HepG2 (cell line): ENCODE results near the gene NEDD4. TPM values are rescaled to one million over a fixed set of nuclear protein-coding genes. Genes with fewer than 3 reads are reported as not detected.

Experiments used
- ATAC-seq: fragments of 200-7000 bp; cut with Tn5 transposase; 3 replicates; pipeline ENCODE4 v1.9.1; 2020; ENCODE audit warnings: mild to moderate bottlenecking, moderate library complexity
- BruUV-seq: library from RNA; stranded (reverse); fragments of 400-500 nt; replicated peaks from 2 replicates; lab custom pipeline; 2021; lab: Mats Ljungman, UMichigan
- CTCF ChIA-PET: fragments of 300-600 bp; formaldehyde crosslinking; extraction: SDS; loops from one replicate; lab custom pipeline; 2021; ENCODE audit warnings: low total read pairs, inconsistent platforms, low intra/inter-chr PET ratio; lab: Yijun Ruan, JAX
- POLR2A ChIA-PET: fragments of 350-600 bp; sonication (Branson Sonifier 250); formaldehyde crosslinking; loops from one replicate; lab custom pipeline; 2020; ENCODE audit warnings: antibody characterized with exemption, inconsistent platforms; lab: Yijun Ruan, JAX
- DNase-seq: peaks from one replicate; pipeline ENCODE4 v3.0.0-alpha.2; 2015; ENCODE audit warnings: low spot score
- FAIRE-seq: peaks from 3 replicates; lab custom pipeline; 2011; peaks lifted over from hg19 to GRCh38; lab: Jason Lieb, UNC
- H2AFZ ChIP-seq: one replicate; pipeline ENCODE4 v1.6.1; 2011; ENCODE audit warnings: low read length, inconsistent platforms
- H3K27ac ChIP-seq: fragments of 300-600 bp; 3 replicates; pipeline ENCODE4 v1.8.0; 2011; ENCODE audit warnings: mixed run types, mild to moderate bottlenecking, mixed read lengths, low read length, inconsistent platforms; ENCODE audit not compliant: insufficient read depth; ENCODE audit errors: extremely low read length
- H3K27me3 ChIP-seq, 2 experiments: fragments of 200-600 bp in 1 of 2; 2 replicates in 1 of 2; 3 replicates in 1 of 2; pipeline versions ENCODE4 v1.6.0 to v1.8.0; 2011; ENCODE audit warnings: low read length in 2 of 2, mild to moderate bottlenecking in 2 of 2, moderate library complexity in 2 of 2, inconsistent platforms in 1 of 2; ENCODE audit not compliant: insufficient read depth in 2 of 2, control insufficient read depth in 1 of 2
- H3K36me3 ChIP-seq, 2 experiments: fragments of 200-600 bp in 1 of 2; replicated peaks in 1 of 2; 2 replicates in 1 of 2; 3 replicates in 1 of 2; pipeline versions ENCODE4 v1.5.1 to v1.8.0; 2011; ENCODE audit warnings: low read length in 2 of 2, inconsistent platforms in 1 of 2; ENCODE audit not compliant: insufficient read depth in 2 of 2, control insufficient read depth in 1 of 2
- H3K4me1 ChIP-seq: 2 replicates; pipeline ENCODE4 v1.5.1; 2012; ENCODE audit warnings: low read length, inconsistent platforms; ENCODE audit not compliant: insufficient read depth
- H3K4me2 ChIP-seq: 2 replicates; pipeline ENCODE4 v1.6.0; 2011; ENCODE audit warnings: low read depth, low read length, inconsistent platforms
- H3K4me3 ChIP-seq, 3 experiments: fragments of 200-600 bp in 1 of 3; sonication (generic), shearing (Covaris generic) in 1 of 3; replicated peaks in 1 of 3; 2 replicates each; pipeline ENCODE4 v1.5.1; 2011 to 2016; ENCODE audit warnings: low read length in 3 of 3, inconsistent platforms in 2 of 3, low read depth in 2 of 3, mild to moderate bottlenecking in 2 of 3, control low read depth in 1 of 3, mixed read lengths in 1 of 3; ENCODE audit not compliant: insufficient read depth in 1 of 3
- H3K79me2 ChIP-seq: one replicate; pipeline ENCODE4 v1.6.1; 2011; ENCODE audit warnings: low read length, inconsistent platforms; ENCODE audit not compliant: insufficient read depth
- H3K9ac ChIP-seq: 2 replicates; pipeline ENCODE4 v1.6.0; 2011; ENCODE audit warnings: mild to moderate bottlenecking, low read depth, low read length, inconsistent platforms; ENCODE audit not compliant: insufficient read depth
- H3K9me3 ChIP-seq: 2 replicates; pipeline ENCODE4 v1.5.1; 2012; ENCODE audit warnings: mild to moderate bottlenecking, low read length
- H4K20me1 ChIP-seq: 2 replicates; pipeline ENCODE4 v1.6.0; 2011; ENCODE audit warnings: inconsistent platforms, mild to moderate bottlenecking, low read length, moderate library complexity; ENCODE audit not compliant: insufficient read depth
- FOXK1 ChIP-seq: sonication (generic); formaldehyde crosslinking; IDR thresholded peaks from 2 replicates; pipeline ENCODE4 v1.4.0; 2020; ENCODE audit warnings: low read depth, missing genetic modification reagents, borderline replicate concordance
- GATAD1 ChIP-seq: IDR thresholded peaks from 2 replicates; pipeline ENCODE4 v1.6.1; 2016; ENCODE audit warnings: missing genetic modification reagents, missing compliant biosample characterization
- IRX3 ChIP-seq: sonication (generic); formaldehyde crosslinking; IDR thresholded peaks from 2 replicates; pipeline ENCODE4 v1.8.1; 2023; ENCODE audit warnings: mild to moderate bottlenecking, low read depth, missing genetic modification reagents, borderline replicate concordance
- KLF13 ChIP-seq: sonication (generic); formaldehyde crosslinking; IDR thresholded peaks from 2 replicates; pipeline ENCODE4 v1.4.0; 2020; ENCODE audit warnings: mild to moderate bottlenecking, missing genetic modification reagents
- MAFK ChIP-seq, 2 experiments: IDR thresholded peaks in 1 of 2; conservative IDR thresholded peaks in 1 of 2; 2 replicates each; pipeline ENCODE4 v1.6.1; 2011; ENCODE audit warnings: improper control_type of control experiment in 2 of 2, low read length in 2 of 2
- NR1H2 ChIP-seq: sonication (generic); formaldehyde crosslinking; IDR thresholded peaks from 2 replicates; pipeline ENCODE4 v1.8.1; 2022; ENCODE audit warnings: low read depth, missing genetic modification reagents, borderline replicate concordance
- NR2C2 ChIP-seq: sonication (generic); formaldehyde crosslinking; IDR thresholded peaks from 2 replicates; pipeline ENCODE4 v1.4.0; 2020; ENCODE audit warnings: missing genetic modification reagents, mild to moderate bottlenecking, moderate library complexity, borderline replicate concordance
- SCMH1 ChIP-seq: sonication (generic); formaldehyde crosslinking; IDR thresholded peaks from 2 replicates; pipeline ENCODE4 v1.9.0; 2021; ENCODE audit warnings: missing genetic modification reagents, mild to moderate bottlenecking, borderline replicate concordance
- TEAD3 ChIP-seq: optimal IDR thresholded peaks from 2 replicates; pipeline ENCODE3; 2016; ENCODE audit warnings: borderline replicate concordance
- U2AF1 ChIP-seq: fragments of 200-400 bp; formaldehyde crosslinking; optimal IDR thresholded peaks from 2 replicates; pipeline ENCODE3; 2017; ENCODE audit warnings: mild to moderate bottlenecking, low read depth, low read length
- ZEB1 ChIP-seq: IDR thresholded peaks from 2 replicates; pipeline ENCODE4 v1.6.1; 2012; ENCODE audit warnings: mild to moderate bottlenecking, low read depth, inconsistent platforms; ENCODE audit not compliant: insufficient replicate concordance
- ZNF17 ChIP-seq: sonication (generic); formaldehyde crosslinking; IDR thresholded peaks from 2 replicates; pipeline ENCODE4 v1.5.0; 2020; ENCODE audit warnings: mild to moderate bottlenecking, missing genetic modification reagents
- ZNF205 ChIP-seq: IDR thresholded peaks from 2 replicates; pipeline ENCODE4 v1.6.1; 2018; ENCODE audit warnings: missing biosample characterization, missing genetic modification reagents
- ZNF333 ChIP-seq: sonication (generic); formaldehyde crosslinking; IDR thresholded peaks from 2 replicates; pipeline ENCODE4 v1.4.0; 2020; ENCODE audit warnings: mild to moderate bottlenecking, missing genetic modification reagents, borderline replicate concordance
- ZNF672 ChIP-seq: sonication (generic); formaldehyde crosslinking; IDR thresholded peaks from 2 replicates; pipeline ENCODE4 v1.8.1; 2022; ENCODE audit warnings: missing genetic modification reagents
- ZNF782 ChIP-seq: sonication (generic); formaldehyde crosslinking; IDR thresholded peaks from 2 replicates; pipeline ENCODE4 v1.4.0; 2020; ENCODE audit warnings: missing genetic modification reagents, mild to moderate bottlenecking, borderline replicate concordance
- WGBS: methylation state at CpG from one replicate; pipeline ENCODE4 v1.1.6; 2017; ENCODE audit warnings: low lambda C conversion rate; 5-methylcytosine and 5-hydroxymethylcytosine counted together
- in situ Hi-C: cut with HindIII; loops from 2 replicates; pipeline ENCODE4 v1.10.0; 2017; ENCODE audit warnings: low pct_unique_long_range_greater_than_20kb; ENCODE audit not compliant: extremely low pct_ligation_motif_present
- intact Hi-C: fragments of 100-400 bp; cut with micrococcal nuclease; formaldehyde crosslinking; loops from one replicate; pipeline ENCODE4 v1.10.0; 2022; ENCODE audit not compliant: unreplicated experiment
- polyA plus RNA-seq, 8 experiments: library from polyadenylated mRNA; depleted of rRNA in 3 of 8; stranded (reverse) in 7 of 8; unstranded in 1 of 8; fragments of >200 nt; fragmentation: Illumina TruSeq in 4 of 8; extraction: Trizol in 4 of 8; gene quantifications; 2 replicates each; pipeline versions ENCODE4 v1.2.1 to v1.2.3, GENCODE V29; 2011 to 2016; ENCODE audit warnings: low read depth in 4 of 8, missing spikeins in 1 of 8, mixed read lengths in 1 of 8; ENCODE audit not compliant: insufficient read depth in 1 of 8
- total RNA-seq, 5 experiments: library from RNA; depleted of rRNA; stranded (reverse); fragments of >200 nt; fragmentation: Illumina TruSeq; extraction: Trizol; gene quantifications; 2 replicates each; pipeline ENCODE4 v1.2.3, GENCODE V29; 2016; ENCODE audit warnings: low read depth in 1 of 5
- TF ChIP-seq, protein P1 (sequence below): sonication (generic); formaldehyde crosslinking; IDR thresholded peaks from 2 replicates; pipeline ENCODE4 v1.4.0; 2020; ENCODE audit warnings: missing genetic modification reagents, borderline replicate concordance
- TF ChIP-seq, protein P2 (sequence below): sonication (generic); formaldehyde crosslinking; IDR thresholded peaks from 2 replicates; pipeline ENCODE4 v1.9.0; 2021; ENCODE audit warnings: missing genetic modification reagents, borderline replicate concordance

The NEDD4 gene
- total and polyA plus RNA-seq, 2 of the 13 experiments (the other 11 are each of a cell fraction or from before 2014, with no cell fraction given), result 10.4 to 13.0 TPM

DNA sequence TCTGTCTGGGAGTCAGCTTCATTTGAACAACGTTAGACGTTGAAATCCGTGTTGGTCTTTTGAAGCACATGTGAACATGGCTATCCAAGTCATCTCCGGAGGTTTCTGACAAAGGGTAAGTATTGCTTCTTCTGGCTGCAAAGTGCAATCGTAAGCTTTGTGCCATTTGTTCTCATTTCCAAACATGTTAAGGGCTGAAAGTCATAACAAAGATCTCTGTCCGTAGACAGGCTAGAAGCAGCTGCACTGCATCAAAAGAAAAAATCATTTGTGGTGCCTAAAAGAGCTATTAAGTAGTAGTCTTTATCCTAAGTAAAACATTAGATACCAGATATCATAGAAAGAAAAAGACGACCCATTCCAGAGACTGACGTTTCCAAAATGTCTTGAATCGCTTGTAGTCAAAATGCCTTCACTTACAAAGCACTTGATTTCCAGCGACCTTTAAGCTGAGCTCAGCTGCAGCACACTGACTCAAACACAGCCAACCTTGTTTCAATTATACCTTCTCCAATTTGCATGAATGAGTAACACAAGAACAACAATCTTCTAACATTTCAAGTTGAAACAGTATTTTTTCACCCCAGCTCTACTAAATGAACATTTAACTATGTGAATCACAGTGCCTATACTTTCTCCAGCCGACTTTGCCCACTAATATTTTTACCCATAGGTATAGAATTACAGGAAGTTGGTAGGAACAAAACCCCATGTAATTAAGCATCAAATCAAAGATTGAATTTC lies 76.6 kb downstream of the NEDD4 start:
- ATAC-seq (no peak), FAIRE-seq (no peak), DNase-seq (no peak)
- Histone ChIP-seq H3K4me1 (peaks cover 10% of the 10 kb centered on the region; the same call in 1 of the 2 replicates), H3K79me2 (no peaks in the 10 kb centered on the region), H3K4me3 (no peak overlapping the region), H3K27ac (no peak overlapping the region), H3K36me3 (0 out of 5 replicates have a peak, but pooled peaks cover 0 to 1% of the 10 kb centered on the region in 2 experiments), H3K9ac (no peak overlapping the region), H3K27me3 (no peaks in the 10 kb centered on the region), H2AFZ (no peak overlapping the region), H3K9me3 (no peaks in the 10 kb centered on the region), H4K20me1 (no peaks in the 10 kb centered on the region), H3K4me2 (no peak overlapping the region)
- ChIA-PET POLR2A (no interaction called here), CTCF (no interaction called here)
- in situ Hi-C loops, result no loop called here
- intact Hi-C loops, result loop anchor here (5.0 kb wide), 1 partner anchor 135 kb away; no protein-coding TSS in a partner anchor
- no TSS peak for BruUV-seq
- 88% methylated on average over 11 of the region's 11 CpGs for WGBS
- TF ChIP-seq ZNF17 (no peak), FOXK1 (CRISPR knock-in tag) (no peak), ZNF205 (no peak), ZNF672 (CRISPR knock-in tag) (no peak), NR2C2 (CRISPR knock-in tag) (no peak), ZNF782 (CRISPR knock-in tag) (no peak), NR1H2 (CRISPR knock-in tag) (no peak), IRX3 (CRISPR knock-in tag) (no peak), ZNF333 (CRISPR knock-in tag) (no peak), U2AF1 (no peak), ZEB1 (no peak), GATAD1 (CRISPR knock-in tag) (no peak), TEAD3 (CRISPR knock-in tag) (no peak), KLF13 (CRISPR knock-in tag) (no peak), SCMH1 (CRISPR knock-in tag) (no peak), MAFK (conservative IDR thresholded peaks at IDR 0.05 in 1 of 2, IDR thresholded peaks at IDR 0.05 in 1 of 2; ENCODE audit: low read length in 2 of 2) (no peak)
- TF ChIP-seq, protein P1, sequence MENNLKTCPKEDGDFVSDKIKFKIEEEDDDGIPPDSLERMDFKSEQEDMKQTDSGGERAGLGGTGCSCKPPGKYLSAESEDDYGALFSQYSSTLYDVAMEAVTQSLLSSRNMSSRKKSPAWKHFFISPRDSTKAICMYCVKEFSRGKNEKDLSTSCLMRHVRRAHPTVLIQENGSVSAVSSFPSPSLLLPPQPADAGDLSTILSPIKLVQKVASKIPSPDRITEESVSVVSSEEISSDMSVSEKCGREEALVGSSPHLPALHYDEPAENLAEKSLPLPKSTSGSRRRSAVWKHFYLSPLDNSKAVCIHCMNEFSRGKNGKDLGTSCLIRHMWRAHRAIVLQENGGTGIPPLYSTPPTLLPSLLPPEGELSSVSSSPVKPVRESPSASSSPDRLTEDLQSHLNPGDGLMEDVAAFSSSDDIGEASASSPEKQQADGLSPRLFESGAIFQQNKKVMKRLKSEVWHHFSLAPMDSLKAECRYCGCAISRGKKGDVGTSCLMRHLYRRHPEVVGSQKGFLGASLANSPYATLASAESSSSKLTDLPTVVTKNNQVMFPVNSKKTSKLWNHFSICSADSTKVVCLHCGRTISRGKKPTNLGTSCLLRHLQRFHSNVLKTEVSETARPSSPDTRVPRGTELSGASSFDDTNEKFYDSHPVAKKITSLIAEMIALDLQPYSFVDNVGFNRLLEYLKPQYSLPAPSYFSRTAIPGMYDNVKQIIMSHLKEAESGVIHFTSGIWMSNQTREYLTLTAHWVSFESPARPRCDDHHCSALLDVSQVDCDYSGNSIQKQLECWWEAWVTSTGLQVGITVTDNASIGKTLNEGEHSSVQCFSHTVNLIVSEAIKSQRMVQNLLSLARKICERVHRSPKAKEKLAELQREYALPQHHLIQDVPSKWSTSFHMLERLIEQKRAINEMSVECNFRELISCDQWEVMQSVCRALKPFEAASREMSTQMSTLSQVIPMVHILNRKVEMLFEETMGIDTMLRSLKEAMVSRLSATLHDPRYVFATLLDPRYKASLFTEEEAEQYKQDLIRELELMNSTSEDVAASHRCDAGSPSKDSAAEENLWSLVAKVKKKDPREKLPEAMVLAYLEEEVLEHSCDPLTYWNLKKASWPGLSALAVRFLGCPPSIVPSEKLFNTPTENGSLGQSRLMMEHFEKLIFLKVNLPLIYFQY (CRISPR knock-in tag), result no peak
- TF ChIP-seq, protein P2, sequence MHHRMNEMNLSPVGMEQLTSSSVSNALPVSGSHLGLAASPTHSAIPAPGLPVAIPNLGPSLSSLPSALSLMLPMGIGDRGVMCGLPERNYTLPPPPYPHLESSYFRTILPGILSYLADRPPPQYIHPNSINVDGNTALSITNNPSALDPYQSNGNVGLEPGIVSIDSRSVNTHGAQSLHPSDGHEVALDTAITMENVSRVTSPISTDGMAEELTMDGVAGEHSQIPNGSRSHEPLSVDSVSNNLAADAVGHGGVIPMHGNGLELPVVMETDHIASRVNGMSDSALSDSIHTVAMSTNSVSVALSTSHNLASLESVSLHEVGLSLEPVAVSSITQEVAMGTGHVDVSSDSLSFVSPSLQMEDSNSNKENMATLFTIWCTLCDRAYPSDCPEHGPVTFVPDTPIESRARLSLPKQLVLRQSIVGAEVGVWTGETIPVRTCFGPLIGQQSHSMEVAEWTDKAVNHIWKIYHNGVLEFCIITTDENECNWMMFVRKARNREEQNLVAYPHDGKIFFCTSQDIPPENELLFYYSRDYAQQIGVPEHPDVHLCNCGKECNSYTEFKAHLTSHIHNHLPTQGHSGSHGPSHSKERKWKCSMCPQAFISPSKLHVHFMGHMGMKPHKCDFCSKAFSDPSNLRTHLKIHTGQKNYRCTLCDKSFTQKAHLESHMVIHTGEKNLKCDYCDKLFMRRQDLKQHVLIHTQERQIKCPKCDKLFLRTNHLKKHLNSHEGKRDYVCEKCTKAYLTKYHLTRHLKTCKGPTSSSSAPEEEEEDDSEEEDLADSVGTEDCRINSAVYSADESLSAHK (CRISPR knock-in tag), result no peak
